Stimulated activated CD4-positive, alpha-beta T cell treated with anti-CD3 and anti-CD28 coated beads, TNF-alpha, amount 100 ng/mL, for 48 hours (primary cell): ENCODE measurements around the gene PPP1R3C.

Experiments
- DNase-seq, 3 donors: peaks; one replicate each; pipeline ENCODE4 v3.0.0-alpha.2; 2020; ENCODE audit warnings: low read depth in 3 of 3

Gene PPP1R3C

GRCh38 chr10:91632671-91633550 is at the start of gene PPP1R3C:
Gene PPP1R3C, minus strand, starts transcription at chr10:91633071. Its CDS starts 102 bp downstream, at chr10:91632969.
- DNase-seq: peak; percentile 33 to 38 (median 38)

- peak in 1 of 3 donors; percentile 4 for DNase-seq
These were observed 48.7 kb upstream of the PPP1R3C start for GRCh38 chr10:91681361-91682276.

- no peak for DNase-seq
These were observed 47.6 kb upstream of the PPP1R3C start for GRCh38 chr10:91680487-91680886.

GRCh38 chr10:91679296-91679695 is 46.4 kb upstream of the PPP1R3C start:
- no peak for DNase-seq

- no peak for DNase-seq
These were observed 45.0 kb upstream of the PPP1R3C start for GRCh38 chr10:91677911-91678310.

- DNase-seq: no peak
These were observed 39.2 kb upstream of the PPP1R3C start for GRCh38 chr10:91672021-91672608.

GRCh38 chr10:91668913-91669312 is 36.0 kb upstream of the PPP1R3C start:
- no peak for DNase-seq

- no peak for DNase-seq
These were observed 33.0 kb upstream of the PPP1R3C start for GRCh38 chr10:91665842-91666241.

- no peak for DNase-seq
These were observed 31.6 kb upstream of the PPP1R3C start for GRCh38 chr10:91664426-91664825.

GRCh38 chr10:91662993-91663392 is 30.1 kb upstream of the PPP1R3C start:
- no peak for DNase-seq

- DNase-seq: no peak
These were observed 20.5 kb upstream of the PPP1R3C start for GRCh38 chr10:91653219-91653870.

- DNase-seq: no peak
These were observed 19.5 kb upstream of the PPP1R3C start for GRCh38 chr10:91652364-91652763.

GRCh38 chr10:91643700-91644099 is 10.8 kb upstream of the PPP1R3C start:
- no peak for DNase-seq

- DNase-seq: no peak
These were observed 10.2 kb upstream of the PPP1R3C start for GRCh38 chr10:91642831-91643692.

GRCh38 chr10:91636892-91637291 is 4.0 kb upstream of the PPP1R3C start:
- no peak for DNase-seq

GRCh38 chr10:91635401-91636400 is 2.8 kb upstream of the PPP1R3C start:
- DNase-seq: peak in 2 of 3 donors; percentile 40 to 55

- DNase-seq: no peak
These were observed 2.0 kb upstream of the PPP1R3C start for GRCh38 chr10:91634898-91635297.

- no peak for DNase-seq
These were observed 1.4 kb upstream of the PPP1R3C start for GRCh38 chr10:91634246-91634645.

GRCh38 chr10:91630625-91631024 is 2.2 kb downstream of the PPP1R3C start:
- DNase-seq: no peak
